Right atrium auricular region (tissue), 2 donors: ENCODE data around the gene CXCR1. TPM values are rescaled to one million over a fixed set of nuclear protein-coding genes. Genes with fewer than 3 reads are reported as not detected.

Source experiments
- DNase-seq: peaks from one replicate; pipeline ENCODE4 v3.0.0-alpha.2; 2019; ENCODE audit warnings: low spot score
- H3K27ac ChIP-seq, 2 donors: fragments of 200-600 bp; sonication (generic); 1 replicate in 1 of 2; 2 replicates in 1 of 2; pipeline ENCODE4 v1.5.1; 2016 to 2019
- H3K27me3 ChIP-seq, 2 donors: fragments of 200-600 bp; sonication (generic); one replicate each; pipeline versions ENCODE4 v1.5.1 to v1.6.0; 2017 to 2019
- H3K36me3 ChIP-seq: fragments of 200-600 bp; sonication (generic); one replicate; pipeline ENCODE4 v1.5.1; 2016
- H3K4me1 ChIP-seq, 2 donors: fragments of 200-600 bp; sonication (generic); one replicate each; pipeline versions ENCODE4 v1.5.1 to v1.6.0; 2017 to 2019
- H3K4me3 ChIP-seq, 2 donors: fragments of 200-600 bp; sonication (generic); 1 replicate in 1 of 2; 2 replicates in 1 of 2; pipeline ENCODE4 v1.5.1; 2017 to 2019; ENCODE audit warnings: mild to moderate bottlenecking in 1 of 2, moderate library complexity in 1 of 2
- H3K9me3 ChIP-seq, 2 donors: fragments of 200-600 bp; sonication (generic); one replicate each; pipeline ENCODE4 v1.5.1; 2019
- total RNA-seq, 2 donors: library from RNA; depleted of rRNA; stranded (reverse); fragments of >200 nt; gene quantifications; one replicate each; pipeline ENCODE4 v1.1.0, GENCODE V29; 2016
- TF ChIP-seq, protein P1 (sequence below), 2 donors: fragments of 200-600 bp; sonication (generic); IDR thresholded peaks; one replicate each; pipeline ENCODE4 v1.5.1; 2019; ENCODE audit warnings: antibody characterized with exemption in 2 of 2

CXCR1 gene
- total RNA-seq, 2 donors from 2014 or later, result 0.51 to 0.78 TPM

GRCh38 chr2:218145124-218145523, 21.6 kb downstream of the CXCR1 start:
- no peak for DNase-seq
- H3K27ac ChIP-seq, result no peak overlapping the region
- H3K4me1 ChIP-seq, result no peaks in the 10 kb centered on the region
- H3K27me3 ChIP-seq, result no peaks in the 10 kb centered on the region
- no peaks in the 10 kb centered on the region for H3K36me3 ChIP-seq
- H3K9me3 ChIP-seq, result no peaks in the 10 kb centered on the region
- no peak overlapping the region for H3K4me3 ChIP-seq
- TF ChIP-seq, protein P1, sequence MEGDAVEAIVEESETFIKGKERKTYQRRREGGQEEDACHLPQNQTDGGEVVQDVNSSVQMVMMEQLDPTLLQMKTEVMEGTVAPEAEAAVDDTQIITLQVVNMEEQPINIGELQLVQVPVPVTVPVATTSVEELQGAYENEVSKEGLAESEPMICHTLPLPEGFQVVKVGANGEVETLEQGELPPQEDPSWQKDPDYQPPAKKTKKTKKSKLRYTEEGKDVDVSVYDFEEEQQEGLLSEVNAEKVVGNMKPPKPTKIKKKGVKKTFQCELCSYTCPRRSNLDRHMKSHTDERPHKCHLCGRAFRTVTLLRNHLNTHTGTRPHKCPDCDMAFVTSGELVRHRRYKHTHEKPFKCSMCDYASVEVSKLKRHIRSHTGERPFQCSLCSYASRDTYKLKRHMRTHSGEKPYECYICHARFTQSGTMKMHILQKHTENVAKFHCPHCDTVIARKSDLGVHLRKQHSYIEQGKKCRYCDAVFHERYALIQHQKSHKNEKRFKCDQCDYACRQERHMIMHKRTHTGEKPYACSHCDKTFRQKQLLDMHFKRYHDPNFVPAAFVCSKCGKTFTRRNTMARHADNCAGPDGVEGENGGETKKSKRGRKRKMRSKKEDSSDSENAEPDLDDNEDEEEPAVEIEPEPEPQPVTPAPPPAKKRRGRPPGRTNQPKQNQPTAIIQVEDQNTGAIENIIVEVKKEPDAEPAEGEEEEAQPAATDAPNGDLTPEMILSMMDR (IDR thresholded peaks at IDR 0.05), result no peak

- Histone ChIP-seq H3K4me1 (no peaks in the 10 kb centered on the region), H3K4me3 (no peak overlapping the region), H3K36me3 (no peaks in the 10 kb centered on the region), H3K27ac (no peak overlapping the region), H3K9me3 (no peaks in the 10 kb centered on the region), H3K27me3 (no peaks in the 10 kb centered on the region)
- DNase-seq, result no peak
- TF ChIP-seq, protein P1 (IDR thresholded peaks at IDR 0.05), result no peak
These were observed 28.7 kb downstream of the CXCR1 start for GRCh38 chr2:218138047-218138446.

GRCh38 chr2:218137514-218137913, 29.2 kb downstream of the CXCR1 start:
- no peak overlapping the region for H3K27ac ChIP-seq
- TF ChIP-seq, protein P1 (IDR thresholded peaks at IDR 0.05), result no peak

GRCh38 chr2:218130822-218131221, 35.9 kb downstream of the CXCR1 start:
- Histone ChIP-seq H3K4me1 (no peaks in the 10 kb centered on the region), H3K4me3 (no peak overlapping the region), H3K27me3 (no peaks in the 10 kb centered on the region), H3K27ac (no peak overlapping the region), H3K9me3 (no peaks in the 10 kb centered on the region), H3K36me3 (no peaks in the 10 kb centered on the region)
- TF ChIP-seq, protein P1 (IDR thresholded peaks at IDR 0.05), result no peak
- no peak for DNase-seq

More at GRCh38 chr2:218137514-218137913, 29.2 kb downstream of the CXCR1 start:
- no peak for DNase-seq
- H3K4me1 ChIP-seq, result no peaks in the 10 kb centered on the region
- H3K9me3 ChIP-seq, result no peaks in the 10 kb centered on the region
- no peaks in the 10 kb centered on the region for H3K36me3 ChIP-seq
- no peak overlapping the region for H3K4me3 ChIP-seq
- no peaks in the 10 kb centered on the region for H3K27me3 ChIP-seq

DNA sequence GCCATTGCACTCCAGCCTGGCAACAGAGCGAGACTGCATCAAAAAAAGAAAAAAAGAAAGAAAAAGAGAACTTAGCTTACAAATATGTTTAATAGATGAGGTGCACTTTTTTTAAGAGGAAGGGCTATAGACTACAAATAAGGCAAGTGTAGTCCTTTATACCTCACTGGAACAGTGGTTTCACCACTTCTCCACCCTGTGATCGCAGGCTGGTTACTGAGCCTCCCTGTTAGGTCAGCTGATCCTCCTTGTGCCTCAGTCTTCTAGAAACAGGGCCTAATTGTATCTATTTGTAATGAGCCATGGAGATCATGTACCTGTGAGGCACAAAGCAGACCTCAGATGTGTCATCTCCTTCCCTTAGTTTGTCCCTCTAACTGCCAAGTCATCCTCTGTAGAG, 36.4 kb downstream of the CXCR1 start:
- DNase-seq, result no peak
- Histone ChIP-seq H3K9me3 (no peaks in the 10 kb centered on the region), H3K36me3 (no peaks in the 10 kb centered on the region), H3K4me1 (no peaks in the 10 kb centered on the region), H3K27me3 (no peaks in the 10 kb centered on the region), H3K27ac (no peak overlapping the region), H3K4me3 (no peak overlapping the region)
- TF ChIP-seq, protein P1 (IDR thresholded peaks at IDR 0.05), result no peak

- no peaks in the 10 kb centered on the region for H3K36me3 ChIP-seq
- H3K4me3 ChIP-seq, result no peak overlapping the region
- H3K9me3 ChIP-seq, result no peaks in the 10 kb centered on the region
- TF ChIP-seq, protein P1 (IDR thresholded peaks at IDR 0.05), result no peak
- H3K27ac ChIP-seq, result no peak overlapping the region
- no peaks in the 10 kb centered on the region for H3K4me1 ChIP-seq
- H3K27me3 ChIP-seq, result no peaks in the 10 kb centered on the region
- DNase-seq, result no peak
These were observed 37.2 kb downstream of the CXCR1 start for GRCh38 chr2:218129458-218130135.
